ENCODE measurements around the gene TAS2R9.

DNA sequence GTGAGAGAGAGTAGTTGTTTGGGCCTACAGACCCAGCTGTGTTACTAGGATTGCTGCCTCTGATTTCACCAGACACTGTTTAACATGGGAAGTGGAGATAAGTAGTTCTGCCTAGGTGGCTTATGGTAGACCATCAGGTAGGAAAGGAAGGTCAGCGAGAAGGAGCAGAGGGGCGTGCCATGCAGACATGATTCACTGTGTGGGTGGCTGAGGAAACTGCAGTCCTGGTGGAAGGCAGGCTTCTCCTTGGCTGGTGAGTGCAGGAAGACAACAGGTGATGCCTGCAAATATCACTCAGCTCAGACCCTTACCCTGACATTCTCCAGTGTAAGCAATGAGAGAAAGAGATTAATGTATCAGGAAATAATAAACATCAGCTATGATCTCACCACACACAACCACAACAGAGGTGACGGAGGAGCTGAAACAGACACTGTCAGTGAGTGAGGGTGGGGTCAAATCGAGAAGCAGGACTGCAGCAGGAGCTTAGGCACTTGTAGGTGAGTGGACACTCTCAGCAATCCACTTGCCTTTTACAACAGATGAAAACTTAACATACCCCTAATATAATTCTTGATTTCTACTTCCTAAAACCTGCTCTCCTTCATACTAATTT, 41.4 kb upstream of the TAS2R9 start:
- no peak for TF ChIP-seq POLR2A (IDR thresholded peaks at IDR 0.05)
- TF ChIP-seq POLR2AphosphoS5 (IDR thresholded peaks at IDR 0.05; ENCODE audit: insufficient read depth in 1 of 2, low read depth in 1 of 2) = no peak
- TF ChIP-seq, protein P1, sequence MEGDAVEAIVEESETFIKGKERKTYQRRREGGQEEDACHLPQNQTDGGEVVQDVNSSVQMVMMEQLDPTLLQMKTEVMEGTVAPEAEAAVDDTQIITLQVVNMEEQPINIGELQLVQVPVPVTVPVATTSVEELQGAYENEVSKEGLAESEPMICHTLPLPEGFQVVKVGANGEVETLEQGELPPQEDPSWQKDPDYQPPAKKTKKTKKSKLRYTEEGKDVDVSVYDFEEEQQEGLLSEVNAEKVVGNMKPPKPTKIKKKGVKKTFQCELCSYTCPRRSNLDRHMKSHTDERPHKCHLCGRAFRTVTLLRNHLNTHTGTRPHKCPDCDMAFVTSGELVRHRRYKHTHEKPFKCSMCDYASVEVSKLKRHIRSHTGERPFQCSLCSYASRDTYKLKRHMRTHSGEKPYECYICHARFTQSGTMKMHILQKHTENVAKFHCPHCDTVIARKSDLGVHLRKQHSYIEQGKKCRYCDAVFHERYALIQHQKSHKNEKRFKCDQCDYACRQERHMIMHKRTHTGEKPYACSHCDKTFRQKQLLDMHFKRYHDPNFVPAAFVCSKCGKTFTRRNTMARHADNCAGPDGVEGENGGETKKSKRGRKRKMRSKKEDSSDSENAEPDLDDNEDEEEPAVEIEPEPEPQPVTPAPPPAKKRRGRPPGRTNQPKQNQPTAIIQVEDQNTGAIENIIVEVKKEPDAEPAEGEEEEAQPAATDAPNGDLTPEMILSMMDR (IDR thresholded peaks at IDR 0.05) = no peak
